PFSK-1 (cell line): Measurements from ENCODE around the gene LRRC7.

Source experiments
- FOXP2 ChIP-seq: optimal IDR thresholded peaks from 2 replicates; pipeline ENCODE3; 2011; ENCODE audit warnings: borderline replicate concordance, control low read depth, inconsistent platforms; ENCODE audit not compliant: insufficient read depth; ENCODE audit errors: extremely low read length, extremely low read depth
- POLR2AphosphoS5 ChIP-seq: IDR thresholded peaks from 2 replicates; pipeline ENCODE4 v1.6.1; 2012; ENCODE audit warnings: low read depth, mild to moderate bottlenecking, control low read depth, low read length, moderate library complexity
- REST ChIP-seq, 2 experiments: IDR thresholded peaks; 2 replicates each; pipeline versions ENCODE4 v1.6.1 to v1.8.0; 2011 to 2012; ENCODE audit warnings: low read depth in 2 of 2, low read length in 2 of 2, control low read depth in 1 of 2, inconsistent platforms in 1 of 2, mild to moderate bottlenecking in 1 of 2, moderate library complexity in 1 of 2; ENCODE audit not compliant: insufficient read depth in 1 of 2
- SIN3A ChIP-seq: IDR thresholded peaks from 2 replicates; pipeline ENCODE4 v1.6.1; 2012; ENCODE audit warnings: mild to moderate bottlenecking, low read length, moderate library complexity, borderline replicate concordance; ENCODE audit not compliant: insufficient read depth
- TAF1 ChIP-seq: IDR thresholded peaks from 2 replicates; pipeline ENCODE4 v1.6.1; 2012; ENCODE audit warnings: low read length, control low read depth, borderline replicate concordance; ENCODE audit not compliant: insufficient read depth

Gene LRRC7

GRCh38 chr1:69920426-69920825, 352.7 kb downstream of the LRRC7 start:
- no peak for TF ChIP-seq REST (IDR thresholded peaks at IDR 0.05; ENCODE audit: insufficient read depth in 1 of 2, low read depth in 2 of 2, low read length in 2 of 2)
- no peak for TF ChIP-seq TAF1
- no peak for TF ChIP-seq SIN3A

GRCh38 chr1:69921486-69921885, 353.8 kb downstream of the LRRC7 start:
- no peak for TF ChIP-seq TAF1
- no peak for TF ChIP-seq POLR2AphosphoS5
- TF ChIP-seq SIN3A = no peak
- no peak for TF ChIP-seq REST (IDR thresholded peaks at IDR 0.05; ENCODE audit: insufficient read depth in 1 of 2, low read depth in 2 of 2, low read length in 2 of 2)
- TF ChIP-seq FOXP2 = no peak

GRCh38 chr1:69929308-69930057, 361.8 kb downstream of the LRRC7 start:
- TF ChIP-seq TAF1 = no peak
- no peak for TF ChIP-seq REST (IDR thresholded peaks at IDR 0.05; ENCODE audit: insufficient read depth in 1 of 2, low read depth in 2 of 2, low read length in 2 of 2)
- TF ChIP-seq FOXP2 = no peak
- no peak for TF ChIP-seq SIN3A
- TF ChIP-seq POLR2AphosphoS5 = no peak

GRCh38 chr1:69930396-69930795, 362.7 kb downstream of the LRRC7 start:
- TF ChIP-seq SIN3A (no peak), FOXP2 (no peak), POLR2AphosphoS5 (no peak), TAF1 (no peak), REST (IDR thresholded peaks at IDR 0.05; ENCODE audit: insufficient read depth in 1 of 2, low read depth in 2 of 2, low read length in 2 of 2) (no peak)
